OCI-LY1 (cell line): Measurements from ENCODE around the gene RAD23B.

ENCODE experiments used
- H2AFZ ChIP-seq: fragments of 200-600 bp; sonication (generic), shearing (Covaris generic); 2 replicates; pipeline ENCODE4 v1.6.0; 2014; ENCODE audit warnings: antibody characterized with exemption, mild to moderate bottlenecking, low read length
- H3F3A ChIP-seq: fragments of 200-600 bp; sonication (generic), shearing (Covaris generic); 2 replicates; pipeline ENCODE4 v1.6.0; 2014; ENCODE audit warnings: mild to moderate bottlenecking, antibody characterized with exemption, low read length, moderate library complexity; ENCODE audit not compliant: insufficient read depth
- H3K27ac ChIP-seq: fragments of 200-600 bp; sonication (generic); 2 replicates; pipeline ENCODE4 v1.5.1; 2014; ENCODE audit warnings: low read length, mixed run types, mild to moderate bottlenecking, low read depth; ENCODE audit not compliant: poor library complexity, severe bottlenecking
- H3K27me3 ChIP-seq: fragments of 200-600 bp; sonication (generic); 2 replicates; pipeline ENCODE4 v1.6.0; 2014; ENCODE audit warnings: antibody characterized with exemption, mild to moderate bottlenecking, low read length, moderate library complexity; ENCODE audit not compliant: insufficient read depth
- H3K36me3 ChIP-seq: fragments of 200-600 bp; sonication (generic); 2 replicates; pipeline ENCODE4 v1.6.1; 2014; ENCODE audit warnings: mild to moderate bottlenecking, antibody characterized with exemption, low read length, moderate library complexity, mixed read lengths; ENCODE audit not compliant: insufficient read depth
- H3K4me1 ChIP-seq: fragments of 200-600 bp; sonication (generic); 2 replicates; pipeline ENCODE4 v1.5.1; 2014; ENCODE audit warnings: mild to moderate bottlenecking, low read length, moderate library complexity; ENCODE audit not compliant: insufficient read depth, severe bottlenecking
- H3K4me2 ChIP-seq: fragments of 200-600 bp; sonication (generic), shearing (Covaris generic); 2 replicates; pipeline ENCODE4 v1.6.1; 2014; ENCODE audit warnings: low read length
- H3K4me3 ChIP-seq: fragments of 200-600 bp; sonication (generic); 2 replicates; pipeline ENCODE4 v1.5.1; 2014; ENCODE audit warnings: low read length, low read depth, mild to moderate bottlenecking, mixed read lengths; ENCODE audit not compliant: poor library complexity, severe bottlenecking
- H3K79me2 ChIP-seq: fragments of 200-600 bp; shearing (Covaris generic); 2 replicates; pipeline ENCODE4 v1.6.1; 2016; ENCODE audit warnings: mixed run types, low read length, mixed read lengths; ENCODE audit not compliant: insufficient read depth
- H3K9ac ChIP-seq: fragments of 200-600 bp; sonication (generic), shearing (Covaris generic); 2 replicates; pipeline ENCODE4 v1.6.1; 2014; ENCODE audit warnings: mild to moderate bottlenecking, low read length, mixed read lengths
- H3K9me2 ChIP-seq: fragments of 200-600 bp; sonication (generic), shearing (Covaris generic); 2 replicates; pipeline ENCODE4 v1.6.1; 2014; ENCODE audit warnings: low read depth, mild to moderate bottlenecking, low read length, mixed read lengths
- H3K9me3 ChIP-seq: fragments of 200-600 bp; shearing (Covaris generic); 2 replicates; pipeline ENCODE4 v1.6.1; 2014; ENCODE audit warnings: low read length, mixed read lengths
- H4K20me1 ChIP-seq: fragments of 200-600 bp; sonication (generic), shearing (Covaris generic); 2 replicates; pipeline ENCODE4 v1.6.0; 2016; ENCODE audit warnings: mild to moderate bottlenecking, low read length; ENCODE audit not compliant: insufficient read depth
- CTCF ChIP-seq: fragments of 200-600 bp; sonication (generic), shearing (Covaris generic); IDR thresholded peaks from 2 replicates; pipeline ENCODE4 v1.5.1; 2017; ENCODE audit warnings: mild to moderate bottlenecking, antibody characterized with exemption, low read length, moderate library complexity, mixed read lengths
- EZH2 ChIP-seq: fragments of 200-600 bp; sonication (generic), shearing (Covaris generic); IDR thresholded peaks from 2 replicates; pipeline ENCODE4 v1.8.0; 2017; ENCODE audit warnings: borderline replicate concordance, mixed run types, mild to moderate bottlenecking, antibody characterized with exemption, low read length, moderate library complexity, mixed read lengths

RAD23B gene

GRCh38 chr9:107243742-107244141, 39.3 kb upstream of the RAD23B start:
- Histone ChIP-seq H3K9ac (no peak overlapping the region), H3K9me2 (no peaks in the 10 kb centered on the region), H3K27me3 (no peaks in the 10 kb centered on the region), H3K4me3 (no peak overlapping the region), H3K4me1 (no peaks in the 10 kb centered on the region), H3F3A (no peaks in the 10 kb centered on the region), H3K27ac (no peak overlapping the region), H2AFZ (no peak overlapping the region), H3K36me3 (no peaks in the 10 kb centered on the region), H4K20me1 (no peaks in the 10 kb centered on the region), H3K9me3 (no peaks in the 10 kb centered on the region), H3K4me2 (no peak overlapping the region), H3K79me2 (no peaks in the 10 kb centered on the region)
- TF ChIP-seq CTCF (no peak), EZH2 (no peak)

- Histone ChIP-seq H3K4me2 (no peak overlapping the region), H3K4me1 (no peaks in the 10 kb centered on the region)
- TF ChIP-seq EZH2: no peak
- TF ChIP-seq CTCF: peak; percentile 40; the same call in 1 of the 2 replicates
Observed at GRCh38 chr9:107246259-107247254, 36.5 kb upstream of the RAD23B start.

GRCh38 chr9:107248714-107249113, 34.4 kb upstream of the RAD23B start:
- Histone ChIP-seq H3K4me2 (no peak overlapping the region), H3K9ac (no peak overlapping the region), H3K9me3 (no peaks in the 10 kb centered on the region), H3K27ac (no peak overlapping the region), H3K4me3 (no peak overlapping the region), H3K9me2 (no peaks in the 10 kb centered on the region), H3K79me2 (no peaks in the 10 kb centered on the region), H3K27me3 (no peaks in the 10 kb centered on the region; the same call in none of the 2 replicates), H3F3A (no peaks in the 10 kb centered on the region), H3K4me1 (no peaks in the 10 kb centered on the region), H3K36me3 (no peaks in the 10 kb centered on the region), H4K20me1 (no peaks in the 10 kb centered on the region), H2AFZ (no peak overlapping the region)
- TF ChIP-seq EZH2 (no peak), CTCF (no peak)

More at GRCh38 chr9:107246259-107247254, 36.5 kb upstream of the RAD23B start:
- Histone ChIP-seq H3K9me3 (no peaks in the 10 kb centered on the region), H3K4me3 (no peak overlapping the region), H2AFZ (no peak overlapping the region), H3K27me3 (no peaks in the 10 kb centered on the region; the same call in 1 of the 2 replicates), H3K27ac (no peak overlapping the region), H3F3A (no peaks in the 10 kb centered on the region), H4K20me1 (no peaks in the 10 kb centered on the region), H3K79me2 (no peaks in the 10 kb centered on the region), H3K9me2 (no peaks in the 10 kb centered on the region), H3K36me3 (no peaks in the 10 kb centered on the region), H3K9ac (no peak overlapping the region)
